ENCODE data around the gene INS. TPM values are rescaled to one million over a fixed set of nuclear protein-coding genes. Genes with fewer than 3 reads are reported as not detected.

INS gene
- total and polyA plus RNA-seq, 2 of the 8 experiments (the other 6 are each of a cell fraction or from before 2014, with no cell fraction given) = not detected

DNA sequence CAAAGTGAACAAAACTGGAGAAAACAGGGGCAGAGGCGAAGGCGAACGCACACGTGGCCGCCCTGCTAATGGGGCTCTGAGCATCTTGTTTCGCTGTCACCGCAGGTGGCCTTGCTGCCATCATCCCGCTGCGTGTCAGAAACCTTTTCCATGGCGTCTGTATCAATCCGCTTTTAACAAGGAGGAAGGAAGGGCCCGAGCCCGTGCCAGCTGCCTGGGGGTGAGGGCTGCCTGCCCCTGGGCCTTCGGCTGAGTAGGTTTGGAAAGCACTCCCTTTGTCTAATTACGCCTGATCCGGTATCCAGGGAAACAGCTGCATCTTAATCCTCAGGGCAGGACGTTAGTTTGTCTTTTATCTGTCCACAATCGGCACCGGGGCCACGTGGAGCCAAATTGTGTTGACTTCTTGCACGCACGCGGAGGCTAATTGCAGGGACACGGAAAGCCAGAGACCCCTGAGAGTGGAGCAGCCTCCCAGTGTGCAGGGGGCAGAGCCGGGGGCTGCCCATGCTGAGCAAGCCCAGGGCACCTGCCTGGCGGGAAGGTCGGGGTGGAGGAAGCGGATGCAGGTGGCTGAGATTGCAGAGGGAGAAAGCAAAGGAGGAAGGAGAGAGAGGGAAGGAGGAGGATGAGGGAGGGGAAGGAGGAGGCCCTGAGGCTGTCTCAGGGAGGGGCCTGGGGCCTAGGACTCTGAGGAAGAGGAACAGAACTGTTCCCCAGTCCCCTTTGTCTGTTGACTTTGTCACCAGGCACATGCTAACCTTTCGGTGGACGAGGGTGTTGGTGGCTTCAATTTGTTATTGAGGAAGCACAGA is 29.9 kb upstream of the INS start:
- TF ChIP-seq CEBPB (IDR thresholded peaks at IDR 0.05; ENCODE audit: low read depth, low read length) = no peak
- TF ChIP-seq, protein P1, sequence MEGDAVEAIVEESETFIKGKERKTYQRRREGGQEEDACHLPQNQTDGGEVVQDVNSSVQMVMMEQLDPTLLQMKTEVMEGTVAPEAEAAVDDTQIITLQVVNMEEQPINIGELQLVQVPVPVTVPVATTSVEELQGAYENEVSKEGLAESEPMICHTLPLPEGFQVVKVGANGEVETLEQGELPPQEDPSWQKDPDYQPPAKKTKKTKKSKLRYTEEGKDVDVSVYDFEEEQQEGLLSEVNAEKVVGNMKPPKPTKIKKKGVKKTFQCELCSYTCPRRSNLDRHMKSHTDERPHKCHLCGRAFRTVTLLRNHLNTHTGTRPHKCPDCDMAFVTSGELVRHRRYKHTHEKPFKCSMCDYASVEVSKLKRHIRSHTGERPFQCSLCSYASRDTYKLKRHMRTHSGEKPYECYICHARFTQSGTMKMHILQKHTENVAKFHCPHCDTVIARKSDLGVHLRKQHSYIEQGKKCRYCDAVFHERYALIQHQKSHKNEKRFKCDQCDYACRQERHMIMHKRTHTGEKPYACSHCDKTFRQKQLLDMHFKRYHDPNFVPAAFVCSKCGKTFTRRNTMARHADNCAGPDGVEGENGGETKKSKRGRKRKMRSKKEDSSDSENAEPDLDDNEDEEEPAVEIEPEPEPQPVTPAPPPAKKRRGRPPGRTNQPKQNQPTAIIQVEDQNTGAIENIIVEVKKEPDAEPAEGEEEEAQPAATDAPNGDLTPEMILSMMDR (IDR thresholded peaks at IDR 0.05; ENCODE audit: control extremely low read depth in 1 of 3, insufficient read depth in 1 of 3, low read depth in 1 of 3, low read length in 3 of 3) = no peak
- TF ChIP-seq, protein P2, sequence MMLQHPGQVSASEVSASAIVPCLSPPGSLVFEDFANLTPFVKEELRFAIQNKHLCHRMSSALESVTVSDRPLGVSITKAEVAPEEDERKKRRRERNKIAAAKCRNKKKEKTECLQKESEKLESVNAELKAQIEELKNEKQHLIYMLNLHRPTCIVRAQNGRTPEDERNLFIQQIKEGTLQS (IDR thresholded peaks at IDR 0.05; ENCODE audit: insufficient read depth, low read depth, low read length) = no peak
- no peak for TF ChIP-seq RAD21 (IDR thresholded peaks at IDR 0.05 in 1 of 2, conservative IDR thresholded peaks at IDR 0.05 in 1 of 2; ENCODE audit: low read depth in 2 of 2, low read length in 2 of 2)
- TF ChIP-seq, protein P3, sequence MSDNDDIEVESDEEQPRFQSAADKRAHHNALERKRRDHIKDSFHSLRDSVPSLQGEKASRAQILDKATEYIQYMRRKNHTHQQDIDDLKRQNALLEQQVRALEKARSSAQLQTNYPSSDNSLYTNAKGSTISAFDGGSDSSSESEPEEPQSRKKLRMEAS (IDR thresholded peaks at IDR 0.05) = no peak
- no peak for TF ChIP-seq GABPA (IDR thresholded peaks at IDR 0.05; ENCODE audit: borderline replicate concordance, insufficient read depth, low read length)
- Histone ChIP-seq H3K36me3 (ENCODE audit: control insufficient read depth in 2 of 4, insufficient read depth in 4 of 4, low read length in 3 of 4) (no peaks in the 10 kb centered on the region), H3K4me1 (replicated peaks in 1 of 4; ENCODE audit: control insufficient read depth in 3 of 4, insufficient read depth in 4 of 4, low read length in 3 of 4) (no peaks in the 10 kb centered on the region; a peak in 2 of 7 replicates), H2BK15ac (ENCODE audit: low read length) (no peak overlapping the region), H4K5ac (ENCODE audit: insufficient read length, low read depth, low read length) (no peak overlapping the region), H2BK5ac (ENCODE audit: low read depth, low read length) (no peak overlapping the region), H4K91ac (replicated peaks; ENCODE audit: insufficient read length, low read length) (no peak overlapping the region), H2AK5ac (ENCODE audit: low read depth, low read length) (no peak overlapping the region), H3K23ac (ENCODE audit: insufficient read length) (no peak overlapping the region), H3K4me3 (ENCODE audit: extremely low read depth in 1 of 4, insufficient read depth in 2 of 4, low read depth in 3 of 4, low read length in 4 of 4) (no peak overlapping the region), H2BK12ac (ENCODE audit: low read depth, low read length) (0 out of 2 replicates have a peak overlapping the region, but pooled peaks have one; percentile 17), H3K9ac (replicated peaks in 1 of 4; ENCODE audit: extremely low read depth in 1 of 4, low read depth in 3 of 4, low read length in 3 of 4) (no peak overlapping the region), H3K4me2 (ENCODE audit: insufficient read depth in 1 of 2, low read depth in 2 of 2, low read length in 2 of 2) (no peak overlapping the region), H3K56ac (replicated peaks; ENCODE audit: insufficient read length, low read depth, low read length) (no peak overlapping the region), H4K8ac (ENCODE audit: extremely low read depth, insufficient read depth, low read length) (no peak overlapping the region; the same call in 1 of the 2 replicates), H3K18ac (ENCODE audit: extremely low read depth, low read length) (no peak overlapping the region), H2BK20ac (ENCODE audit: low read length) (no peak overlapping the region), H3K9me3 (ENCODE audit: insufficient read depth in 2 of 2, low read depth in 1 of 2, low read length in 1 of 2) (no peaks in the 10 kb centered on the region), H2AFZ (ENCODE audit: low read length) (no peak overlapping the region), H3K79me1 (ENCODE audit: low read depth, low read length) (no peaks in the 10 kb centered on the region), H2BK120ac (replicated peaks; ENCODE audit: low read depth, low read length) (no peak overlapping the region), H3K23me2 (ENCODE audit: low read depth, low read length) (peaks cover 9% of the 10 kb centered on the region; the same call in 1 of the 2 replicates), H3K27me3 (replicated peaks in 1 of 4; ENCODE audit: control insufficient read depth in 3 of 4, extremely low read depth in 1 of 4, insufficient read depth in 3 of 4, low read length in 3 of 4) (peaks cover 0 to 11% (median 4%) of the 10 kb centered on the region in 4 experiments; a peak in 2 of 7 replicates), H3K4ac (replicated peaks; ENCODE audit: insufficient read length, low read depth, low read length) (no peak overlapping the region), H3K14ac (ENCODE audit: insufficient read length) (no peak overlapping the region), H3K79me2 (ENCODE audit: control insufficient read depth in 1 of 2, insufficient read depth in 2 of 2, low read length in 2 of 2) (no peaks in the 10 kb centered on the region), H3K27ac (ENCODE audit: low read depth, low read length) (no peak overlapping the region), H4K20me1 (replicated peaks in 1 of 2; ENCODE audit: control insufficient read depth in 1 of 2, insufficient read depth in 2 of 2, low read length in 2 of 2) (peaks cover 0 to 12% of the 10 kb centered on the region in 2 experiments)
- ChIA-PET POLR2A (ENCODE audit: partially characterized antibody) (no interaction called here), CTCF (ENCODE audit: partially characterized antibody) (interaction anchor here (0.9 to 6.1 kb wide), 2 partner anchors 110 to 177 kb away, joined by 3 to 116 read pairs; partner anchors contain the start of genes C11orf21 and TSPAN32)
- WGBS, 2 experiments (ENCODE audit: extremely low coverage in 1 of 2, insufficient coverage in 1 of 2, insufficient read length in 1 of 2, insufficient replicate concordance in 2 of 2, low coverage in 1 of 2, low lambda C conversion rate in 2 of 2, missing lambda C conversion rate in 1 of 2) = 88% methylated on average over 30 of the region's 30 CpGs; no CpG with 5 or more reads in 1 of the 2 experiments
- FAIRE-seq (no peak), DNase-seq (ENCODE audit: low read depth in 1 of 2, low spot score in 2 of 2) (no peak)

All from H1 (cell line).